ENCODE measurements around the gene CDKN2C.
"Not testable (repeated sequence)": the region's sequence is repeated elsewhere in the genome, so short reads cannot be mapped to it uniquely, and the experiment has no call there.

The CDKN2C gene

GRCh38 chr1:50969611-50970508 lies at the start of gene CDKN2C:
TSS of gene CDKN2C (plus strand) at chr1:50970245. CDS start at chr1:50970369, 124 bp downstream.
- no peak for DNase-seq (ENCODE audit: low read depth in 2 of 2)

- DNase-seq (ENCODE audit: low read depth in 2 of 2): no peak
Measured at GRCh38 chr1:50920409-50920808, 49.6 kb upstream of the CDKN2C start.

- no peak for DNase-seq (ENCODE audit: low read depth in 2 of 2)
Measured at GRCh38 chr1:50921029-50921428, 49.0 kb upstream of the CDKN2C start.

- DNase-seq (ENCODE audit: low read depth in 2 of 2): no peak
Measured at GRCh38 chr1:50923564-50923963, 46.5 kb upstream of the CDKN2C start.

GRCh38 chr1:50929376-50929958 lies 40.6 kb upstream of the CDKN2C start:
- no peak for DNase-seq (ENCODE audit: low read depth in 2 of 2)

GRCh38 chr1:50930193-50930592 lies 39.9 kb upstream of the CDKN2C start:
- DNase-seq (ENCODE audit: low read depth in 2 of 2): no peak

- no peak for DNase-seq (ENCODE audit: low read depth in 2 of 2)
Measured at GRCh38 chr1:50930965-50931737, 38.9 kb upstream of the CDKN2C start.

GRCh38 chr1:50932043-50932442 lies 38.0 kb upstream of the CDKN2C start:
- DNase-seq (ENCODE audit: low read depth in 2 of 2): not testable (repeated sequence)

- not testable (repeated sequence) for DNase-seq (ENCODE audit: low read depth in 2 of 2)
Measured at GRCh38 chr1:50933770-50934169, 36.3 kb upstream of the CDKN2C start.

- no peak for DNase-seq (ENCODE audit: low read depth in 2 of 2)
Measured at GRCh38 chr1:50934838-50935237, 35.2 kb upstream of the CDKN2C start.

GRCh38 chr1:50935276-50935675 lies 34.8 kb upstream of the CDKN2C start:
- DNase-seq (ENCODE audit: low read depth in 2 of 2): not testable (repeated sequence)

GRCh38 chr1:50936321-50936720 lies 33.7 kb upstream of the CDKN2C start:
- no peak for DNase-seq (ENCODE audit: low read depth in 2 of 2)

GRCh38 chr1:50940291-50940690 lies 29.8 kb upstream of the CDKN2C start:
- DNase-seq (ENCODE audit: low read depth in 2 of 2): no peak

GRCh38 chr1:50942334-50942733 lies 27.7 kb upstream of the CDKN2C start:
- no peak for DNase-seq (ENCODE audit: low read depth in 2 of 2)

GRCh38 chr1:50949286-50949982 lies 20.6 kb upstream of the CDKN2C start:
- no peak for DNase-seq (ENCODE audit: low read depth in 2 of 2)

GRCh38 chr1:50950396-50950795 lies 19.6 kb upstream of the CDKN2C start:
- DNase-seq (ENCODE audit: low read depth in 2 of 2): no peak

GRCh38 chr1:50952566-50952965 lies 17.5 kb upstream of the CDKN2C start:
- DNase-seq (ENCODE audit: low read depth in 2 of 2): not testable (repeated sequence)

GRCh38 chr1:50955116-50955515 lies 14.9 kb upstream of the CDKN2C start:
- no peak for DNase-seq (ENCODE audit: low read depth in 2 of 2)

- no peak for DNase-seq (ENCODE audit: low read depth in 2 of 2)
Measured at GRCh38 chr1:50959303-50959912, 10.6 kb upstream of the CDKN2C start.

- peak; percentile 92 to 93 for DNase-seq (ENCODE audit: low read depth in 2 of 2)
Measured at GRCh38 chr1:50959913-50960844, 9.9 kb upstream of the CDKN2C start, which contains the start of gene FAF1. TSS of gene FAF1 (minus strand) at chr1:50960267. CDS start at chr1:50959811, 456 bp downstream.
